ENCODE results near the gene ARHGAP15. TPM values are rescaled to one million over a fixed set of nuclear protein-coding genes. Genes with fewer than 3 reads are reported as not detected.
A peak's percentile ranks its signal among the peaks of the same experiment; 100 is the strongest.

Gene ARHGAP15
- total RNA-seq, 3 donors from 2014 or later = 5.3 to 8.2 (median 5.8) TPM

DNA sequence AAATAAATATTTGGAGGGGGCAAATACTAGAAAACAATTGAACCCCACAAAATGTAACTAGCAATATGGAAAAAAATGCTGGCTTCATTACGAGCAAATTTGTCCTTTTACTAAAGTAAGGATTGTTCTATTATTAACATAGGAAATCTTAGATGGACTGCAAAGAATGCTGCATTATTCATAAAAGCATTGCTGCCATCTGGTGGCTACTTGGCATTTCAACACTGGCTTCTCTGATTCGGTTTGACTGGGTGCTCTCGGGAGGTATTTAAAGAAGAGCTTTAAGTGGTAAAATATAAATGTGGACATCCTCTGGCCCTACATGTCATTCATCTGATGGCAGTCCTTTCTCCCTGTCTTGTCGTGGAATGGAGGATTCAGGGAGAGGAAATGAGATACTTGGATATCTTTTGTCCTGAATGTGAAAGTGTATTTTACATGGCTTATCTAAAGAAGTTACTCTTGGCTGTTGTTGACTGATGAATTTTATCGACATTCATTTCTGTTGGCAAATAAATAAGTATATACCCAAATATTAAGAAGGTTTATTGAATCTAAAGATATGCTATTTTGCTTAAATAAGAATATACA, 130.2 kb downstream of the ARHGAP15 start:
- no peaks in the 10 kb centered on the region for H3K4me1 ChIP-seq (ENCODE audit: low read depth)
- no peaks in the 10 kb centered on the region for H3K9me3 ChIP-seq
- TF ChIP-seq, protein P1, sequence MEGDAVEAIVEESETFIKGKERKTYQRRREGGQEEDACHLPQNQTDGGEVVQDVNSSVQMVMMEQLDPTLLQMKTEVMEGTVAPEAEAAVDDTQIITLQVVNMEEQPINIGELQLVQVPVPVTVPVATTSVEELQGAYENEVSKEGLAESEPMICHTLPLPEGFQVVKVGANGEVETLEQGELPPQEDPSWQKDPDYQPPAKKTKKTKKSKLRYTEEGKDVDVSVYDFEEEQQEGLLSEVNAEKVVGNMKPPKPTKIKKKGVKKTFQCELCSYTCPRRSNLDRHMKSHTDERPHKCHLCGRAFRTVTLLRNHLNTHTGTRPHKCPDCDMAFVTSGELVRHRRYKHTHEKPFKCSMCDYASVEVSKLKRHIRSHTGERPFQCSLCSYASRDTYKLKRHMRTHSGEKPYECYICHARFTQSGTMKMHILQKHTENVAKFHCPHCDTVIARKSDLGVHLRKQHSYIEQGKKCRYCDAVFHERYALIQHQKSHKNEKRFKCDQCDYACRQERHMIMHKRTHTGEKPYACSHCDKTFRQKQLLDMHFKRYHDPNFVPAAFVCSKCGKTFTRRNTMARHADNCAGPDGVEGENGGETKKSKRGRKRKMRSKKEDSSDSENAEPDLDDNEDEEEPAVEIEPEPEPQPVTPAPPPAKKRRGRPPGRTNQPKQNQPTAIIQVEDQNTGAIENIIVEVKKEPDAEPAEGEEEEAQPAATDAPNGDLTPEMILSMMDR (IDR thresholded peaks at IDR 0.05) = peak; percentile 56
- intact Hi-C loops (cut with DNase I, micrococcal nuclease) = loop anchor here (1.0 to 5.0 kb wide), 2 partner anchors 54 to 147 kb away; no protein-coding TSS in a partner anchor
- no peak overlapping the region for H3K4me3 ChIP-seq
- peak; percentile 62 for ATAC-seq
- H3K36me3 ChIP-seq (ENCODE audit: low read depth) = no peaks in the 10 kb centered on the region
- peak in 2 of 3 donors; percentile 39 to 87 for DNase-seq

DNA sequence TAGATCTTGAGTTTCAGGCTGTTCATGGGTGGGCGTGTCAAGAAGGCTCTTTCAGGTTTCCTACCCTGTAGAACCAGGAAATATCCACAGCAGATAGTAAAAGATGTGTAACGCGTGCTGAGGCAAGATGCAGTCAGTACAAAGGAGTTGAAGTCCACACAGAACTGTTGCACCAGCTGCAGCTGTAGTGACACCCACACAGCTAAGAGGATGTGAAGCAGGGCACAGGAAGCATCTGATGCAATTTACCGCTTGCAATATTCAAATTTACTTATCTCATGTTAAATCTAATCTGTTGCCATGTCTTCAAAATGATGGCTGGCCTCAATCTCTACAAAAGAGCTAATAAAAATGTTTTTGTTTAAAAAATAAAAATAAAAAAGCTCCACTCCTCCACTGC, 132.8 kb downstream of the ARHGAP15 start:
- DNase-seq (peak in 2 of 3 donors; percentile 26 to 47), ATAC-seq (peak; percentile 82)
- Histone ChIP-seq H3K36me3 (ENCODE audit: low read depth) (no peaks in the 10 kb centered on the region), H3K4me3 (no peak overlapping the region), H3K4me1 (ENCODE audit: low read depth) (no peaks in the 10 kb centered on the region), H3K9me3 (no peaks in the 10 kb centered on the region)
- intact Hi-C loops (cut with DNase I, micrococcal nuclease) = loop anchor here (10.0 kb wide), 2 partner anchors 147 to 227 kb away; no protein-coding TSS in a partner anchor
- TF ChIP-seq, protein P1 (IDR thresholded peaks at IDR 0.05) = no peak

DNA sequence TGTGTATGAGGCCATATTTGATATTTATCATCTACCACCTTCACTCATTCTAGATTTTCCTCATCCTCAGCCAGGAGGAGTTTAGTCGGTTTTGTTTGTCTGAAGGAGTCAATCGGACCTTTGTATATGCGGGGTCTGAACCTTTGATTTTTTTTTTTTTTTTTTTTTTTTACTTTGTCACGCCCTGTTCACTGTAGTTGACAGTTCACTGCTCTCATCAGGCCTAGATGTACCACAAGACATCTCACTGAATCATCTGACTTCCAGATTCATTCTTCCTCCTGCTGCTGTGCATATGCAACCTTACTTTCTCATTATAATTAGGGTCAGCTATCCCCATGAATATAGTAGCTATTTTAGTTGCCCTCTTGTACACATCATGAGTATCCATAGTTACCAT, 133.2 kb downstream of the ARHGAP15 start:
- no peaks in the 10 kb centered on the region for H3K36me3 ChIP-seq (ENCODE audit: low read depth)
- TF ChIP-seq, protein P1 (IDR thresholded peaks at IDR 0.05) = no peak
- intact Hi-C loops (cut with DNase I, micrococcal nuclease) = loop anchor here (10.0 kb wide), 2 partner anchors 148 to 228 kb away; no protein-coding TSS in a partner anchor
- no peaks in the 10 kb centered on the region for H3K9me3 ChIP-seq
- no peak for DNase-seq
- no peaks in the 10 kb centered on the region for H3K4me1 ChIP-seq (ENCODE audit: low read depth)
- H3K4me3 ChIP-seq = no peak overlapping the region
- ATAC-seq = no peak

DNA sequence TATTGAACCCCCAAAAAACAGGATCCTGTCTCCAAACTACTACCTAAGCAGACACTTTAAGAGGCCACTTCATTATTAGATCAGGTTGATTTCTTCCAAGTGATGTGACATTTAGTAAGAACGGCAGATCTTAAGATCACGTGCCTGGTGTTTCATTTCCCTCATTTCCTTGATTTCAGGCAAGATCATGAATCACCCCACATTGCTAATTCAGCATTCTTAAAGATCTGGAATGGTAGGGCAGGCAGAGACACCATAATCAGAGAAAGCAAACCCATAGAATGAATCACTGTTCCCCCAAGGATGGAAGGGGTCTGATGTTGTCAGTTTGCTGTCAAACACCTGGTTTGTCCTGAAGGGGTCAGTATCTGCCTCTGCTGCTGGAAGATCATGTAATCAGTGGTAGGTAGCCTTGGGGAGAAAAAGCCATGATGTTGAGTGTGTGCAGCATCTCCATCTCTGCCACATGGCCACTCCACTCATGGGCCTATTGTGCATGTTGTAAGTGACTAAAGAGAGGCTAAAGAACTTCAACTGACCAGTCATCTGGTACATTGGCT, 133.9 kb downstream of the ARHGAP15 start:
- Histone ChIP-seq H3K9me3 (no peaks in the 10 kb centered on the region), H3K4me3 (no peak overlapping the region), H3K4me1 (ENCODE audit: low read depth) (no peaks in the 10 kb centered on the region), H3K36me3 (ENCODE audit: low read depth) (no peaks in the 10 kb centered on the region)
- TF ChIP-seq, protein P1 (IDR thresholded peaks at IDR 0.05) = no peak
- intact Hi-C loops (cut with DNase I, micrococcal nuclease) = loop anchor here (10.0 kb wide), 2 partner anchors 148 to 228 kb away; no protein-coding TSS in a partner anchor
- ATAC-seq = no peak
- no peak for DNase-seq

DNA sequence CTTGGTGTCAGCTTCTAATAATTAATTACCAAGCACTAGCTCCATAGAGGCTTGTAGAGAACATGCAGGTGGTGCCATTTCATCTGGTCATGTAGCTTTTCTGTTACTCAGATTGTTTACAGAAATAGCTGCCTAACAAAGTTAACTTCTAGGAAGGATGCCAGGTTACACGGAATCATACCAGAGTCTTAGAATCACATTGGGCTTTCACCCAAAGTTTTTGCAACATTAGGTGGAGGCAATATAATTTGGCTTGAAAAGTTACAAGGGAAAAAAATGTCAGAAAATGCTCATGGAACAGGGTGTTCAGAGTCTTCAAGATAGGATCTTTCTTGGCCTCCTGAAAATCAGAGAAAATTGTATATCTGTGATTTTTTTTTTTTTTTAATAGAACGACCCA, 135.6 kb downstream of the ARHGAP15 start:
- H3K9me3 ChIP-seq = no peaks in the 10 kb centered on the region
- DNase-seq (no peak), ATAC-seq (no peak)
- no peaks in the 10 kb centered on the region for H3K36me3 ChIP-seq (ENCODE audit: low read depth)
- TF ChIP-seq, protein P1 (IDR thresholded peaks at IDR 0.05) = no peak
- intact Hi-C loops (cut with DNase I, micrococcal nuclease) = loop anchor here (10.0 kb wide), 2 partner anchors 150 to 230 kb away; no protein-coding TSS in a partner anchor
- no peaks in the 10 kb centered on the region for H3K4me1 ChIP-seq (ENCODE audit: low read depth)
- H3K4me3 ChIP-seq = no peak overlapping the region
